Peyer's patch (tissue), 4 donors: ENCODE results near the gene CEBPG. TPM values are rescaled to one million over a fixed set of nuclear protein-coding genes. Genes with fewer than 3 reads are reported as not detected.

Experiments
- DNase-seq, 3 donors: peaks; one replicate each; pipeline ENCODE4 v3.0.0-alpha.2; 2017 to 2019
- H3K27ac ChIP-seq, 4 donors: fragments of 200-600 bp; sonication (generic); one replicate each; pipeline ENCODE4 v1.5.1; 2016 to 2019
- H3K27me3 ChIP-seq, 2 donors: fragments of 200-600 bp; sonication (generic); one replicate each; pipeline ENCODE4 v1.5.1; 2019
- H3K36me3 ChIP-seq, 3 donors: fragments of 200-600 bp; sonication (generic); one replicate each; pipeline ENCODE4 v1.5.1; 2016 to 2019
- H3K4me1 ChIP-seq, 4 donors: fragments of 200-600 bp; sonication (generic); one replicate each; pipeline ENCODE4 v1.5.1; 2016 to 2019
- H3K4me3 ChIP-seq, 4 donors: fragments of 200-600 bp; sonication (generic); 1 replicate in 3 of 4; 2 replicates in 1 of 4; pipeline ENCODE4 v1.5.1; 2016 to 2019; ENCODE audit warnings: mild to moderate bottlenecking in 1 of 4
- H3K9me3 ChIP-seq, 4 donors: fragments of 200-600 bp; sonication (generic); one replicate each; pipeline ENCODE4 v1.5.1; 2016 to 2019; ENCODE audit warnings: mild to moderate bottlenecking in 1 of 4
- CTCF ChIP-seq, 6 experiments: fragments of 450-650 bp in 4 of 6; fragments of 200-600 bp in 2 of 6; sonication (generic) in 1 of 6; IDR thresholded peaks; one replicate each; pipeline ENCODE4 v1.5.1; 2017 to 2019; ENCODE audit warnings: antibody characterized with exemption in 6 of 6, mild to moderate bottlenecking in 3 of 6, moderate library complexity in 1 of 6
- POLR2A ChIP-seq, 2 donors: fragments of 450-650 bp; IDR thresholded peaks; one replicate each; pipeline ENCODE4 v1.5.1; 2017; ENCODE audit warnings: antibody characterized with exemption in 2 of 2, mild to moderate bottlenecking in 2 of 2, moderate library complexity in 2 of 2
- total RNA-seq, 4 donors: library from RNA; depleted of rRNA; stranded (reverse); fragments of >200 nt; gene quantifications; one replicate each; pipeline ENCODE4 v1.1.0, GENCODE V29; 2016

CEBPG gene
- total RNA-seq, 4 donors from 2014 or later, result 33.0 to 75.5 (median 50.5) TPM

GRCh38 chr19:33332248-33332647 is 41.3 kb upstream of the CEBPG start:
- no peaks in the 10 kb centered on the region for H3K27me3 ChIP-seq
- H3K4me3 ChIP-seq, result no peak overlapping the region
- no peaks in the 10 kb centered on the region for H3K36me3 ChIP-seq
- TF ChIP-seq CTCF (IDR thresholded peaks at IDR 0.05), result no peak
- TF ChIP-seq POLR2A (IDR thresholded peaks at IDR 0.05), result no peak
- no peaks in the 10 kb centered on the region for H3K4me1 ChIP-seq
- DNase-seq, result no peak
- H3K9me3 ChIP-seq, result no peaks in the 10 kb centered on the region
- H3K27ac ChIP-seq, result no peak overlapping the region

- no peak for TF ChIP-seq POLR2A (IDR thresholded peaks at IDR 0.05)
- no peak for TF ChIP-seq CTCF (IDR thresholded peaks at IDR 0.05)
- Histone ChIP-seq H3K4me3 (no peak overlapping the region), H3K36me3 (no peaks in the 10 kb centered on the region), H3K9me3 (no peaks in the 10 kb centered on the region), H3K27me3 (no peaks in the 10 kb centered on the region), H3K27ac (no peak overlapping the region), H3K4me1 (no peaks in the 10 kb centered on the region)
- DNase-seq, result no peak
These were observed 40.4 kb upstream of the CEBPG start for GRCh38 chr19:33333151-33333550.

GRCh38 chr19:33333642-33334041 is 39.9 kb upstream of the CEBPG start:
- no peaks in the 10 kb centered on the region for H3K9me3 ChIP-seq
- H3K27ac ChIP-seq, result no peak overlapping the region
- no peaks in the 10 kb centered on the region for H3K36me3 ChIP-seq
- H3K4me1 ChIP-seq, result no peaks in the 10 kb centered on the region
- DNase-seq, result no peak
- TF ChIP-seq CTCF (IDR thresholded peaks at IDR 0.05) (peak in 2 of 6 experiments; percentile 22 to 26), POLR2A (IDR thresholded peaks at IDR 0.05) (no peak)
- no peak overlapping the region for H3K4me3 ChIP-seq
- no peaks in the 10 kb centered on the region for H3K27me3 ChIP-seq

GRCh38 chr19:33334271-33334670 is 39.2 kb upstream of the CEBPG start:
- H3K4me3 ChIP-seq, result no peak overlapping the region
- no peaks in the 10 kb centered on the region for H3K4me1 ChIP-seq
- no peak overlapping the region for H3K27ac ChIP-seq
- no peaks in the 10 kb centered on the region for H3K36me3 ChIP-seq
- no peaks in the 10 kb centered on the region for H3K27me3 ChIP-seq
- no peaks in the 10 kb centered on the region for H3K9me3 ChIP-seq
- DNase-seq, result no peak
- TF ChIP-seq POLR2A (IDR thresholded peaks at IDR 0.05) (no peak), CTCF (IDR thresholded peaks at IDR 0.05) (no peak)

GRCh38 chr19:33335446-33335845 is 38.1 kb upstream of the CEBPG start:
- no peak overlapping the region for H3K4me3 ChIP-seq
- H3K9me3 ChIP-seq, result no peaks in the 10 kb centered on the region
- H3K4me1 ChIP-seq, result no peaks in the 10 kb centered on the region
- no peak for DNase-seq
- TF ChIP-seq POLR2A (IDR thresholded peaks at IDR 0.05) (no peak), CTCF (IDR thresholded peaks at IDR 0.05) (no peak)
- H3K27me3 ChIP-seq, result no peaks in the 10 kb centered on the region
- no peak overlapping the region for H3K27ac ChIP-seq
- H3K36me3 ChIP-seq, result no peaks in the 10 kb centered on the region
